Dendritic cell treated with granulocyte-macrophage colony-stimulating factor and Interleukin-4, amounts not matched to agents 40 ng/mL and 50 ng/mL, for 4 days (primary cell): ENCODE measurements around the gene CTTNBP2NL.
"Not testable (repeated sequence)": the region's sequence is repeated elsewhere in the genome, so short reads cannot be mapped to it uniquely, and the experiment has no call there.

Experiments
- H3K27ac Mint-ChIP-seq: one replicate; pipeline ENCODE4 v1.8.0; 2022; ENCODE audit warnings: mild to moderate bottlenecking, mixed read lengths
- H3K27me3 Mint-ChIP-seq: one replicate; pipeline ENCODE4 v1.8.0; 2022; ENCODE audit warnings: mild to moderate bottlenecking, mixed read lengths
- H3K36me3 Mint-ChIP-seq: one replicate; pipeline ENCODE4 v1.8.0; 2022; ENCODE audit warnings: low read depth, mixed read lengths
- H3K4me1 Mint-ChIP-seq: one replicate; pipeline ENCODE4 v1.8.0; 2022; ENCODE audit warnings: low read depth, mixed read lengths
- H3K4me3 Mint-ChIP-seq: one replicate; pipeline ENCODE4 v1.8.0; 2022; ENCODE audit warnings: mild to moderate bottlenecking, moderate library complexity, mixed read lengths
- H3K9me3 Mint-ChIP-seq: one replicate; pipeline ENCODE4 v1.8.0; 2022; ENCODE audit warnings: mixed read lengths
- intact Hi-C: fragments of 100-400 bp; cut with micrococcal nuclease; formaldehyde crosslinking; loops from one replicate; pipeline ENCODE4 v1.15.0; 2022

The CTTNBP2NL gene

DNA sequence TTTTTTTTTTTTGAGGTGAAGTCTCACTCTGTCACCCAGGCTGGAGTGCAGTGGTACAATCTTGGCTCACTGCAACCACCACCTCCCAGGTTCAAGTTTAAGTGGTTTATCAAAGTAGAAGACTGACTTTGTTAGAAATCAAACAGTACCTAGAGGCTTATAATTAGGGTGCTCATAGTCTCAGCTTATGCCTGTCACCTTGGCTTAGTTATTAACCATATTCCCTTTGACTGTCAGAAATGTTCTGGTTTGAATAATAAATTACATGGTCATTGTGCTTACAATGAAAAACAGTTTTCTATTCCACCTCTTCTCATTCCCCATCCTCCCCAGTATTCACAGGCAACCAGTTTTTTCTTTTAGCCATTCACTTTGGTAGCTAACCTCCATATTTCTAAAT, 54.8 kb downstream of the CTTNBP2NL start:
- H3K36me3 Mint-ChIP-seq: peaks cover 83% of the 10 kb centered on the region
- no peak overlapping the region for H3K27ac Mint-ChIP-seq
- intact Hi-C loops: no loop called here
- H3K9me3 Mint-ChIP-seq: no peaks in the 10 kb centered on the region
- H3K27me3 Mint-ChIP-seq: no peaks in the 10 kb centered on the region
- H3K4me3 Mint-ChIP-seq: no peak overlapping the region
- H3K4me1 Mint-ChIP-seq: peaks cover 5% of the 10 kb centered on the region

DNA sequence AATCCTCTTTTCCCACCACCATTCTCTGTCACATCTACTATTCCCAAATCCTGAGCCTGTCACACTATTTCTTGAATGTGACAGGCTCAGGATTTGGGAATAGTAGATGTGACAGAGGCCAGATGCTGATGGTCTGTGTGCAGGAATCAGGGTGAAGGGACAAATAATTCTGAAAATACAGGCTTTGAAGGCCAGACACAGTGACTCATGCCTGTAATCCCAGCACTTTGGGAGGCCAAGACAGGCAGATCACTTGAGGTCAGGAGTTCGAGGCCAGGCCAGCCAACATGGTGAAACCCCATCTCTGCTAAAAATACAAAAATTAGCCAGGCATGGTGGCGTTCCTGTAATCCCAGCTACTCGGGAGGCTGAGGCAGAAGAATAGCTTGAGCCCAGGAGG, 55.3 kb downstream of the CTTNBP2NL start:
- H3K27me3 Mint-ChIP-seq, intact Hi-C loops, H3K4me1 Mint-ChIP-seq, H3K9me3 Mint-ChIP-seq, H3K4me3 Mint-ChIP-seq, H3K27ac Mint-ChIP-seq: not testable (repeated sequence)
- peaks cover 83% of the 10 kb centered on the region for H3K36me3 Mint-ChIP-seq

DNA sequence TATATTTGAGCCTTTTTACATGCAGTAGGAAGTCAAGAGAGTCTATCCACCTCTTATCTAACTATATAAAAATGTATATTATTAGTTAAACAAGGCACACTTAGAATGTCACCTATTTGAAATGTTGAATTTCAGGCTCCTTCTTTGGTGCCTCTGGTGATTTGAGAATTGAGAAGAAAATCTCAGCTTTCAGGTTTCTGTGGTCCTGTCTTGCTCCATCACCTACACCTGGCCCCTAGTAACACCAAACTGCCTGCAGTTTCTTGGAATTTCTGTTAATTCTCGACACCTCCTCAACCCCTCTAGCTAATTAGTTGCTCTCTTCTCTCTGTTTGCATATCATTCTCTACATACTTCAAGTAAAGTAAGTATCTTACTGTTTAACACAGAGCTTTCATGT, 57.9 kb downstream of the CTTNBP2NL start:
- Mint-ChIP-seq H3K9me3 (no peaks in the 10 kb centered on the region), H3K36me3 (peaks cover 98% of the 10 kb centered on the region), H3K4me1 (peaks cover 17% of the 10 kb centered on the region), H3K27me3 (no peaks in the 10 kb centered on the region), H3K27ac (no peak overlapping the region), H3K4me3 (no peak overlapping the region)
- intact Hi-C loops: loop anchor here (2.0 kb wide), 1 partner anchor 35 kb away; no protein-coding TSS in a partner anchor

DNA sequence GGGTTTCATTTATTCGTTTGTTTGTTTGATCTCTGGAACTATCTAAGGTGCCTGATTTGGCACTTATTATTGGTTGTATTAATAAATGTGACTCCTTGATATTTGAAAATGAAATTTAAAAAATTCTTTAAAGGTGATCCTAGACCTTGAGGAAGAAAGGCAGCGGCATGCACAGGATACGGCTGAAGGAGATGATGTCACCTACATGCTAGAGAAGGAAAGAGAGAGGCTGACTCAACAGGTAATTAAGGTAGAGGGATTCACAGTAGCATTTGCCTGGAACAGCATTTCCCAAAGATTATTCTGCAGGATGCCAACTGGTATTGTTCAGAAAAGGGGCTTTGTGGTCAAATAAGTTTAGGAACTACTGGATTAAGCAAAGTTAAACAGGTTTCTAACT, 58.3 kb downstream of the CTTNBP2NL start:
- Mint-ChIP-seq H3K27me3 (no peaks in the 10 kb centered on the region), H3K4me3 (no peak overlapping the region), H3K27ac (no peak overlapping the region), H3K4me1 (peaks cover 21% of the 10 kb centered on the region), H3K9me3 (no peaks in the 10 kb centered on the region), H3K36me3 (peaks cover 93% of the 10 kb centered on the region)
- intact Hi-C loops: loop anchor here (2.0 kb wide), 1 partner anchor 36 kb away; no protein-coding TSS in a partner anchor

DNA sequence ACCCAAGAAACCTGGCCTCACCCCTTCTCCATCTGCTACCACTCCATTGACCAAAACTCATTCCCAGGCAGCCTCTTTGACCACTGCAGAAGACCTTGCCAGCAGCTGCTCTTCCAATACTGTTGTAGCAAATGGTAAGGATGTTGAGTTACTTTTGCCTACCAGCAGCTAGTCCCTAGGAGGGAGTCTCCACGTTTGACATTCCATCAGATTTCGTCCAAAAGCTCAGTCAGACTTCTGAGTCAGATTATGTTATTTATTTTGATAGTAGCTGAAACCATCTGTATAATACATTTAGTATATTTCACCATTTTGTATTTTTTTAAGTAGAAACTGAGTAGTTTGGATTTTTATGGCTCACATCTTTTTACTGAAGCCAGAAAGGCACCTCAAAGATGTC, 61.2 kb downstream of the CTTNBP2NL start:
- Mint-ChIP-seq H3K4me1 (peaks cover 26% of the 10 kb centered on the region), H3K27me3 (no peaks in the 10 kb centered on the region), H3K4me3 (no peak overlapping the region), H3K9me3 (no peaks in the 10 kb centered on the region), H3K36me3 (peaks cover 76% of the 10 kb centered on the region), H3K27ac (no peak overlapping the region)
- intact Hi-C loops: no loop called here

DNA sequence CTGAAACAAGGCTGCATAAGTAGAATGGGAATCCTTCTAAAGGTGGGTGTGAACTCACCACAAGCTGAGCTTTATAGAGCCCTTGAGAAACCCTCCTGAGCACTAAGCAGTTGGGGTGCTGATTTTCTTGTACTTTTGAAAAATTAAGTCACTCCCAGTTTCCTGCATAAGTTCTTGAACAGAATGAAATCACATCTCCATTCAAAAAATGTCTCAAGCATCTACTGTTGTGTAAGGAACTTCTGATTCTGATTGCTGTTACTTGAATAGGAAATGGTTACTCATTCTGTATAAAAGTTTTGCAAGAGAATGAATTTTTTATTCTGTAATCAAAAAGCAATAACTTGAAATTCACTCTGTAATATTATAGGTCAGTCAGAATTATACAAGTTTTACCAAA, 61.9 kb downstream of the CTTNBP2NL start:
- peaks cover 29% of the 10 kb centered on the region for H3K4me1 Mint-ChIP-seq
- intact Hi-C loops: no loop called here
- H3K9me3 Mint-ChIP-seq: no peaks in the 10 kb centered on the region
- H3K27ac Mint-ChIP-seq: no peak overlapping the region
- H3K27me3 Mint-ChIP-seq: no peaks in the 10 kb centered on the region
- no peak overlapping the region for H3K4me3 Mint-ChIP-seq
- peaks cover 76% of the 10 kb centered on the region for H3K36me3 Mint-ChIP-seq

DNA sequence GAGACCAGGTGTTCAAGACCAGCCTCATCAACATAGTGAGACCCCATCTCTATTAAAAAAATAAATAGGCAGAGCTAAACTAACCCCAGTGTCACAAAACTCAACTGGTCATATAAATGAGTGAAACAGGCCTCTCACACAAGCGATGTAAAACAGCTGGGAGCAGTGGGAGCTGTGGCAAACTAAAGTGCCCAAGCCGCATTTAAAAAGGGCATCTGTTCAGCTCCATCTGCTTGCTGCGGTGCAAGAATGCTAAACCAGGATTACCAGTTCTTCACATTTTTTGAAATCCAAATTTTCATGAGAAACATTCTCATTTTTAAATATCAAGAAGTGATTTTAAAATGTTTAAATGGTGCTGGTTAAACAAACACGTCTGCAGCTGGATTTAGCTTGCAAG, 62.7 kb downstream of the CTTNBP2NL start:
- no peak overlapping the region for H3K4me3 Mint-ChIP-seq
- no peaks in the 10 kb centered on the region for H3K9me3 Mint-ChIP-seq
- H3K27ac Mint-ChIP-seq: no peak overlapping the region
- H3K36me3 Mint-ChIP-seq: peaks cover 76% of the 10 kb centered on the region
- H3K4me1 Mint-ChIP-seq: peaks cover 29% of the 10 kb centered on the region
- intact Hi-C loops: no loop called here
- H3K27me3 Mint-ChIP-seq: no peaks in the 10 kb centered on the region

DNA sequence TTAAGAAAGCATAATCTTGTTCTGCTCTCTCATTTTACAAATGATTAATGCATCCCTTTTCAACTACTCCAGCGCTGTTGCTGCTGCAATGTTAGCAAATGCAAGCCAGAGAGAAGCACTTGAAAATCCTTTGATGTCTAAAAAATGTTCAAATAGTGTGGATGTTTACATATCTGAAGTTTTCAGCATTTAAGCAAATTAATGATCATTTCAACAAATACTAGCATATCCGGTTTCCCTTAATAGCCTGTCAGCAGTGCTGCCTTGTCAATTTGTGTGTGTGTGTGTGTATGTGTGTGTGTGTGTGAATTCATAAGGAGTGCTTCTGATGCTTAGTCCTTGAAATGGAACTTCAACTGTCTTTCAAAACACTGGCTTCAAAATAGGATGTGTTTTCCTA, 64.6 kb downstream of the CTTNBP2NL start:
- no peaks in the 10 kb centered on the region for H3K9me3 Mint-ChIP-seq
- peaks cover 59% of the 10 kb centered on the region for H3K36me3 Mint-ChIP-seq
- H3K27me3 Mint-ChIP-seq: no peaks in the 10 kb centered on the region
- H3K4me1 Mint-ChIP-seq: peaks cover 44% of the 10 kb centered on the region
- no peak overlapping the region for H3K27ac Mint-ChIP-seq
- intact Hi-C loops: loop anchor here (10.0 kb wide), 1 partner anchor 244 kb away; the partner anchor contains the start of gene RHOC
- no peak overlapping the region for H3K4me3 Mint-ChIP-seq

DNA sequence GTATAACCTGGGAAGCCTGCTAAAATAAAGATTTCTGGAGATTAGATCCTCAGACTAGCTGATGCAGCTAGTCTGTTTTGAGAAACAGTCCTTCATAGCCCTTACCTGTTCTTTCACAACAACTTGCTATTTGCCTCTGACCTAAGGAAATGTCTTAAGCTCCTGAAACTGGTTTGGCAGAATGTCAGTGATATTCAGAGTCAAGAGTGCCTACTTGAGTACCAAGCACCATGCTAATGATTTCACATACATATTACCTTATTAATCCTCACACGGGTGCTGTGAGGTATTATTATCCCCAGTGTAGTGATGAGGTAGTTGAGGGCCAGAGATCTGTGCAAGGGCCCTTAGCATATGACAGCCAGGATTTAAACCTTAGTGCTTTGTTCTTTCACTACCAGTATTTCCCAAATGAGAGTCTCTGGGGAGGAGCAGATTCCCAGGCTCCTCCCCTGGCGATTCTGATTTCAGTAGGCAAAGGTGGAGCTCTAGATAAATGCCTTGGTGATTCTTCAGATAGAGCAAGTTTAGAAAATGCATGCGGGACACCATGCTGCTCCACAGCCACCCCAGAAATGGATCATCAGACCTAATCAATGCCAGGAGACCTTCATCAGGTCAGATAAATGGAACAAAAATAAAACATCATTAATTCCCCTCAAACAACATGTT, 65.3 kb downstream of the CTTNBP2NL start:
- peaks cover 52% of the 10 kb centered on the region for H3K36me3 Mint-ChIP-seq
- no peak overlapping the region for H3K27ac Mint-ChIP-seq
- H3K4me1 Mint-ChIP-seq: peaks cover 46% of the 10 kb centered on the region
- no peaks in the 10 kb centered on the region for H3K9me3 Mint-ChIP-seq
- intact Hi-C loops: loop anchor here (10.0 kb wide), 1 partner anchor 243 kb away; the partner anchor contains the start of gene RHOC
- no peaks in the 10 kb centered on the region for H3K27me3 Mint-ChIP-seq
- no peak overlapping the region for H3K4me3 Mint-ChIP-seq

DNA sequence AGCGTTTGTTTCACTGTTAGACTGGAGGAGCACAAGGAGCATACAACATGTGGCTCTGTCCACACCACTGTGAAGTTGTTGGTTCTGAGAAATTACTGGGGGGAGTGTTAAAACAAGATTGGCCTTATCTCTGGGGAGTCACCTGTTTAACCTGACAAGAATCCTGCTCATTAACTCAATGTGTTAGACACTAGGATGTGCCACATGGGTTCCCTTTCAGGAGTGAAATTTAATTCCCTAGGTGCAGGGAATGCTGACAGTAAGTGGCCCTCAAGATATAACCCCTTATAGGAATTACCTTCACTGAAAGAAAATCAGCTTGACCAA, 66.9 kb downstream of the CTTNBP2NL start:
- intact Hi-C loops: loop anchor here (10.0 kb wide), 1 partner anchor 242 kb away; the partner anchor contains the start of gene RHOC
- Mint-ChIP-seq H3K36me3 (peaks cover 36% of the 10 kb centered on the region), H3K27me3 (no peaks in the 10 kb centered on the region), H3K4me3 (no peak overlapping the region), H3K4me1 (peaks cover 51% of the 10 kb centered on the region), H3K27ac (no peak overlapping the region), H3K9me3 (no peaks in the 10 kb centered on the region)

DNA sequence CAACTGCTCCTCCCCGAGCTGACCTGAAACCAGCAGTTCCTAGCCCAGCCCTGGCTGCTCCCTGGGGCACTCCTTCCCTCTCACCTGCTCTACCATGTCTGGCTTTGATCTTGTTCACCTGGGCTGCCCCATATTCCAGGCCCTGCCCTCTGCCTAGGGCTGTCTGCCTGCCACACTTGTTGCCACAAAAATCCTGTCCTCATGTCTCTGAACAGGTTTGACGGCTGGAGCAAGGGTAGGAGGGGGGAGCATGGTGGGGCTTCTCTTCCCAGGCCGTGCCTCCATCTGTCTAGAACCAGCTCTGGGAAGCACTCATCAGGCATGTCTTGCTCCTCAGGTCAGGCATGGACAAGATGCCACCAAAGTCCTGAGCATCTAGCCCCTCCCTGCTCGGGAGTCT, 68.5 kb downstream of the CTTNBP2NL start:
- intact Hi-C loops: loop anchor here (10.0 kb wide), 1 partner anchor 240 kb away; the partner anchor contains the start of gene RHOC
- peak overlapping the region; percentile 71 for H3K27ac Mint-ChIP-seq
- no peak overlapping the region for H3K4me3 Mint-ChIP-seq
- H3K4me1 Mint-ChIP-seq: peaks cover 58% of the 10 kb centered on the region
- H3K27me3 Mint-ChIP-seq: no peaks in the 10 kb centered on the region
- no peaks in the 10 kb centered on the region for H3K9me3 Mint-ChIP-seq
- H3K36me3 Mint-ChIP-seq: peaks cover 29% of the 10 kb centered on the region

DNA sequence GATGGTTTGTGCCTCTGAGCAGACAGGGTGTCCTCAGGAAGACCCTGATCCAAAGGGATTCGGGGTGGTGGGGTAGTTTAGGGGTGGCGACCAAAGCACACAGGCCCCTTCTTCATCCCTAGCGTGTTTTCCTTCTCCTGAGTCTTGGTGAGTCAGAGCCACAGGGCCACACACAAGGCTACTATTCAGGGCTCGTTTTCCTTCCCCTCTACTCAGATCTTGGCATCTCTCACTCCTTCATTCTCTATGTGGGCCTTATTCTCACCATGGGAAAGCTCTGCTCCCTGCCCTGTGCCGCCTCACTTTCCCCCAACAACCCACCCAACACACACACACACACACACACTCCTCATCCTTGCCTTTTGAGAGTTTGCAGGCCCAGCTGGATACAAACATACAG, 69.1 kb downstream of the CTTNBP2NL start:
- Mint-ChIP-seq H3K27ac (peak overlapping the region; percentile 89), H3K27me3 (no peaks in the 10 kb centered on the region), H3K4me1 (peaks cover 52% of the 10 kb centered on the region), H3K4me3 (no peak overlapping the region), H3K9me3 (no peaks in the 10 kb centered on the region), H3K36me3 (peaks cover 35% of the 10 kb centered on the region)
- intact Hi-C loops: loop anchor here (5.0 to 10.0 kb wide), 2 partner anchors 33 to 240 kb away; partner anchors contain the start of gene RHOC

DNA sequence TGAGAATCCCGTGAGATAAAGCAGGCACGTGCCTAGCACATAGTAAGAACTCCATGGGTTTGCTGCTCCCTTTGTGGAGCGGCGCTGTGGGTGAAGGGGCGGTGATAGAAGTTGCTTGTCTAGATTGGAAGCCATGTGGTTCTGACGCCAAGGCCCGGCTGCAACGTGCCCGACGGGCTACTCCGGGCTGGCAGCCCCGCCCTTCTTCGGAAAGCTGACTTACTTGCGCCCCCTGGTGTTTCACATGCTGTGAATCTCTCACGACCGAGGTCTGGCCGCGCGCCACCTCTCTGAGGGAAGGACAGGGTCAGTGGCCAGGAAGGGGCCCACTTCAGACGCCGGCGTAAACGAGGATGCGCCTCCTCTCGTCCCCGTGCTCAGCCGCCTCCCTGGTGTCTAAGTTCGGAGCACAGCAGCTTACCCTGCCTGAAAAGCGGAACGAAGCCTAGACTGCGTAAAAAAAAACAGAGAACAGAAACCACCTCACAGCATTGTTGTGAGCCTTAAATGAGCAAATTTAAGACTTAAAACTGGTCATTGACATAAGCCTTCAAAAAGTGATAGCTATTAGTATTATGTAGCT, 70.2 kb downstream of the CTTNBP2NL start:
- Mint-ChIP-seq H3K4me3 (peak overlapping the region; percentile 45), H3K36me3 (peaks cover 34% of the 10 kb centered on the region), H3K27ac (peak overlapping the region; percentile 89), H3K9me3 (no peaks in the 10 kb centered on the region), H3K4me1 (peaks cover 60% of the 10 kb centered on the region), H3K27me3 (no peaks in the 10 kb centered on the region)
- intact Hi-C loops: loop anchor here (1.0 to 10.0 kb wide), 5 partner anchors 34 to 239 kb away; partner anchors contain the start of genes CAPZA1, RHOC and ST7L

DNA sequence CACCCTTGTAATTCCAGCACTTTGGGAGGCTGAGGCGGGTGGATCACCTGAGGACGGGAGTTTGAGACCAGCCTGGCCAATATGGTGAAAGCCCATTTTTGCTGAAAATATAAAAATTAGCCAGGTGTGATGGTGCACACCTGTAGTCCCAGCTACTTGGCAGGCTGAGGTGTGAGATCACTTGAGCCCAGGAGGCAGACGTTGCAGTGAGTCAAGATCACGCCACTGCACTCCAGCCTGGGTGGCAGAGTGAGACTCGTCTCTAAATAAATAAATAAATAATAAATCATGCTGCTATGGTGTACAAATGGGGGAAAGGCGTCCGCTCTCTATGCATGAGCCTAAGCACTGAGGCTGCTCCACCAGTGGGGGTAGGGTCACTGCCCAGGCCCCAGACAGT, 74.3 kb downstream of the CTTNBP2NL start:
- H3K36me3 Mint-ChIP-seq: peaks cover 13% of the 10 kb centered on the region
- H3K27me3 Mint-ChIP-seq, H3K27ac Mint-ChIP-seq, H3K4me3 Mint-ChIP-seq, H3K9me3 Mint-ChIP-seq, intact Hi-C loops: not testable (repeated sequence)
- peaks cover 62% of the 10 kb centered on the region for H3K4me1 Mint-ChIP-seq
